CD4-positive, alpha-beta T cell treated with Interleukin-15 for 1 hour (primary cell): ENCODE results near the gene MEIS3.

ENCODE experiments used
- DNase-seq: peaks from one replicate; pipeline ENCODE4 v3.0.0-alpha.2; 2020

MEIS3 gene

GRCh38 chr19:47353307-47353712 is 66.0 kb downstream of the MEIS3 start:
- no peak for DNase-seq
